ENCODE data around the gene LDHD.

Gene LDHD

DNA sequence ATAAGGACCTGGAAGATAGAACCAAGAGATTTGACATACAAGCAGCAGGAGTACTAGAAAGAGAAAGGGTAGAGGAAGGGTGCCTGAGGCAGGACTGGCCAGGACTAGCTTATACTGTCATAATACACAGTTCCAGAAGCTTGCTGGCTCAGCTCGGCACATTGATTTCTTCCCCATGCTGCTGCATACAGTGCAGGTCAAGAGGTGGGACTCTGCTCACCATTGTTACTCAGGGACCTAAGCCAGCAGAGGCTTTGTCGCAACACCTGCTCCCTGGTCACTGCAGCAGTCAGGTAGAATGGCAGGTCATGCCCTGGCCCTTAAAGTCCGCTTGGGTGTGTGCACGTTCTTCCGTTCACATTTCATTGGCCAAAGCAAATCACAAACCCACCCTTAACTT, 32.8 kb downstream of the LDHD start:
- no peak for DNase-seq (ENCODE audit: low spot score)
- TF ChIP-seq, protein P1, sequence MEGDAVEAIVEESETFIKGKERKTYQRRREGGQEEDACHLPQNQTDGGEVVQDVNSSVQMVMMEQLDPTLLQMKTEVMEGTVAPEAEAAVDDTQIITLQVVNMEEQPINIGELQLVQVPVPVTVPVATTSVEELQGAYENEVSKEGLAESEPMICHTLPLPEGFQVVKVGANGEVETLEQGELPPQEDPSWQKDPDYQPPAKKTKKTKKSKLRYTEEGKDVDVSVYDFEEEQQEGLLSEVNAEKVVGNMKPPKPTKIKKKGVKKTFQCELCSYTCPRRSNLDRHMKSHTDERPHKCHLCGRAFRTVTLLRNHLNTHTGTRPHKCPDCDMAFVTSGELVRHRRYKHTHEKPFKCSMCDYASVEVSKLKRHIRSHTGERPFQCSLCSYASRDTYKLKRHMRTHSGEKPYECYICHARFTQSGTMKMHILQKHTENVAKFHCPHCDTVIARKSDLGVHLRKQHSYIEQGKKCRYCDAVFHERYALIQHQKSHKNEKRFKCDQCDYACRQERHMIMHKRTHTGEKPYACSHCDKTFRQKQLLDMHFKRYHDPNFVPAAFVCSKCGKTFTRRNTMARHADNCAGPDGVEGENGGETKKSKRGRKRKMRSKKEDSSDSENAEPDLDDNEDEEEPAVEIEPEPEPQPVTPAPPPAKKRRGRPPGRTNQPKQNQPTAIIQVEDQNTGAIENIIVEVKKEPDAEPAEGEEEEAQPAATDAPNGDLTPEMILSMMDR (IDR thresholded peaks at IDR 0.05; ENCODE audit: extremely low read depth, missing control alignments), result no peak

DNA sequence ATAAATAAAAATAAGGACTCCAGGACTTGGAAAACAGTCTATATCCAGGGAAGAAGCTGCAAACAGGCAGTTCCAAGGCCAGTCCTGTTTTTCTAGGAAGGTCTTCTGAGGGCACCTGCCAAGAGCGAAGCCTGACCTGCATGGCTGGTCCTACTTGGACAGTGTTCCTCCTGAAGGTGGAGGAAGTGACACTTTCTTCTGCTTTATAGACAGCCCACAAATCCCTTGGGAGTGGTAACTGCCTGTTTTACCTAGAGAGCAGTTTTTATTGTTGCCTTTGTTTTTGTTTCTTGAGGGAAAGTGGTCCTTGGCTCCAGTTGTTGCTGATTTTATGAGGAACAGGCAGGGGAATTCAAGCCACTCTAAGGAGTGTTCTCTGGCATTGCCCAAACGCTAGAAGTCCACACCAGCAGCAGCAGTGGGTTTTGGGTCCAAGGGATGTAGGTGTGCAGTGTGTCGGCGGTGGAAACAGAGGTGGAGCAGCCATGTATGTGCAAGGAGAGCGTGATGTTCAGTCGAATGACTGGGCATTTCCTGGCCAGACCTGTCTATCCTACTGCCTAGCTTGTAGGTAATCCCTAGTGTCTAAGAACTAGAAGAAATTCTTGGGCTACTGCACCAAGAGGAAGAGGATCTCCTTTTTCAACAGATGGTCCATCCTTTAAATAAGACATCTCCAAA, 35.3 kb downstream of the LDHD start:
- no peak for DNase-seq (ENCODE audit: low spot score)
- TF ChIP-seq, protein P1 (IDR thresholded peaks at IDR 0.05; ENCODE audit: extremely low read depth, missing control alignments), result no peak

DNA sequence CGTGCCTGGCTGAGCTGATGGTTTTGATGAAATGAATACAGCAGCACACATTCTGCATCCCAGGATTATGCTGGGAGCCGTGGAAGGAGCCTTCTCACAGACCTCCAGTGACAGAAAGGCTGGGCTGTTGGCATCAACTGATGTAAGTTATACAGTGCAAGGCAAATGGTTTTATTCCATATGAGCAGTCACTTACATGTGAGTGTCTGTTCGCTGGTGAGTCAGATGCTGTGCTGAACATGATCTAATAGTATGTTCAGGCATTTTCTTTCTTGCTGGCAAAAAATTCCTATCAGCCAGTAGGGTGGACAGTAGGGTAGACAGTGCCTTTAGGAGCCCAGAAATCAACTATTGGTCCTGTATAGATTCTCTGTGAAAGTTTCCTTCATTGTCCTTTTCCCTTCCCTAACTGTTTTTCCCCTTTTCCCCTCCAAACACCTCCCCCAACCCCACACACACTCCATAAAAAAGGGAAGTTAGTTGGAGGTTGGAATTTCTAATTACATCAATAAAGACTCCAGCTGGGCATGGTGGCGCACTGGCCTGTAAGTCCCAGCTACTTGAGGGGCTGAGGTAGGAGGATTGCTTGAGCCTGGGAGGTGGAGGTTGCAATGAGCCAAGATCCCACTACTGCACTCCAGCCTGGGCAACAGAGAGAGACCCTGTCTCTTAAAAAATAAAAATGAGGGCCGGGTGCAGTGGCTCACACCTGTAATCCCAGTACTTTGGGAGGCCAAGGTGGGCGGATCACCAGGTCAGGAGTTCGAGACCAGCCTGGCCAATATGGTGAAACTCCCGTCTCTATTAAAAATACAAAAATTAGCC, 36.2 kb downstream of the LDHD start:
- DNase-seq (ENCODE audit: low spot score), result no peak
- TF ChIP-seq, protein P1 (IDR thresholded peaks at IDR 0.05; ENCODE audit: extremely low read depth, missing control alignments), result no peak

DNA sequence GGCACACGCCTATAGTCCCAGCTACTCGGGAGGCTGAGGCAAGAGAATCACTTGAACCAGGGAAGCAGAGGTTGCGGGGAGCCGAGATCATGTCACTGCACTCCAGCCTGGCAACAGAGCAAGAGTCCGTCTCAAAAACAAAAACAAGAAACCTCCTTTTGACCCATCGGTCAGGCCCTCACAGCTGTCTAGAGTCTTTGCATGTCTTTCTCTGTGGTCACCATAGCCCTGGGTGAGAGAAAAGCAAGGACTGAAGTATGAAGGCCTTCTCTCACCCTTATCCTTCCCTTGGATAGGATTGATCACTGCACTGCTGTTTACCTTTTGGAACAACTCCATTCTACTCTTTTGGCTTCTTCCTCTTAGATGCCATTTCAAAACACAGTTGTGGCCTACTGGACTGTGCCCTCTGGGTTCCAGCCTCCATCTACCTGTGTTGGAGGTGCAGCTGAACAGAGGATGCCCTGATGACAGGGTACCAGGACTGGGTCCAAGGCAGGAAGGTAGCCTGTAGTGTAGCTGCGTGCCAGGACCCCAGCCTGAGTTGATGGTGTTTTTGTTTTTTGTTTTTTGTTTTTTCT, 37.1 kb downstream of the LDHD start:
- no peak for DNase-seq (ENCODE audit: low spot score)
- TF ChIP-seq, protein P1 (IDR thresholded peaks at IDR 0.05; ENCODE audit: extremely low read depth, missing control alignments), result no peak

DNA sequence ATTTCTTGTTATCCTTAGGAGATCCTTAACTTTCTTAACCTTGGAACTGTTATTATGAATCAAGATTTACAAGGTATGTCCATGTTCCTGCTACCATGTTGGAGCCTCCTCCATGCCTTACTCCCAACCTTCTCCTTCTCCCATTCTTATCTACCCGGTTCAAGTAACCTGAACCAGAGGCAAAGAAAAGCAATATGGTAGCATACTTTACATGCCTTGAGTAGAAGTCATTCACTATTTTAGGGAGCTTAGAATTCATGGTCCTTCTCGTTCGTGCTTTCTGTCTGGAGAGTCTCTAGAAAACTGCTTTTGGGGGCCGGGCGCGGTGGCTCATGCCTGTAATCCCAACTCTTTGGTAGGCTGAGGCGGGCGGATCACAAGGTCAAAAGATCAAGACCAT, 37.7 kb downstream of the LDHD start:
- TF ChIP-seq, protein P1 (IDR thresholded peaks at IDR 0.05; ENCODE audit: extremely low read depth, missing control alignments), result no peak
- no peak for DNase-seq (ENCODE audit: low spot score)

DNA sequence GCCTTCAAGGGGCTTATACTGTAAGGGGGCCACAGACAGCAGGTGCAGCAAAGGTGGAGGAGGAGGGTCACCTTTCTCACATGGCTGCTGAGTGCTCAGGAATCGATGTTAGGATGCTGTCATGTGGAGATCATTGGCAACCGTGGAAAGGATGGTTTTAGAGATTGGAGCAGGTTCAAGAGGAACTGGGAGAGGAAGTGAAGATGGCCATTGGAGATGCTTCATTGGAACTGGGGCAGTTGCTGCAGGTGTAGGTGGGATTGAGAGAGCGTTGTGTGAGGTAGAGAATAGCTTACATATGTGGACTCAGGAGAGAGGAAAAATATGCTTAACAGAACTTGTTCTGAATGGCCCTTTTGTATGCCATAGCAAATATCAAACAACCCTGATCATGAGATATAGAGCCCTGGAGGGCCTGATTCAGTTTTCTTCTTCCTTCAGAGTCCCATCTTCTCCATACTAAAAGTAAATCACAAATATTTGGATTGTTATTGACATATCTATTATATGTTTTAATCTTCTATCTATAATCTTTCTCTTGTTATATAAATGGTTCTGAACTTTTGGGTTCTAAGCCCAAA, 40.8 kb downstream of the LDHD start:
- TF ChIP-seq, protein P1 (IDR thresholded peaks at IDR 0.05; ENCODE audit: extremely low read depth, missing control alignments), result no peak
- no peak for DNase-seq (ENCODE audit: low spot score)

All from GM20000 (cell line).